NCI-H2227 treated with DMSO at 0.1 percent for 48 hours (cell line): Measurements from ENCODE around the gene TENT4A.

Experiments
- DNase-seq: peaks from one replicate; lab custom pipeline; 2025; lab: John Stamatoyannopoulos, UW

Gene TENT4A

DNA sequence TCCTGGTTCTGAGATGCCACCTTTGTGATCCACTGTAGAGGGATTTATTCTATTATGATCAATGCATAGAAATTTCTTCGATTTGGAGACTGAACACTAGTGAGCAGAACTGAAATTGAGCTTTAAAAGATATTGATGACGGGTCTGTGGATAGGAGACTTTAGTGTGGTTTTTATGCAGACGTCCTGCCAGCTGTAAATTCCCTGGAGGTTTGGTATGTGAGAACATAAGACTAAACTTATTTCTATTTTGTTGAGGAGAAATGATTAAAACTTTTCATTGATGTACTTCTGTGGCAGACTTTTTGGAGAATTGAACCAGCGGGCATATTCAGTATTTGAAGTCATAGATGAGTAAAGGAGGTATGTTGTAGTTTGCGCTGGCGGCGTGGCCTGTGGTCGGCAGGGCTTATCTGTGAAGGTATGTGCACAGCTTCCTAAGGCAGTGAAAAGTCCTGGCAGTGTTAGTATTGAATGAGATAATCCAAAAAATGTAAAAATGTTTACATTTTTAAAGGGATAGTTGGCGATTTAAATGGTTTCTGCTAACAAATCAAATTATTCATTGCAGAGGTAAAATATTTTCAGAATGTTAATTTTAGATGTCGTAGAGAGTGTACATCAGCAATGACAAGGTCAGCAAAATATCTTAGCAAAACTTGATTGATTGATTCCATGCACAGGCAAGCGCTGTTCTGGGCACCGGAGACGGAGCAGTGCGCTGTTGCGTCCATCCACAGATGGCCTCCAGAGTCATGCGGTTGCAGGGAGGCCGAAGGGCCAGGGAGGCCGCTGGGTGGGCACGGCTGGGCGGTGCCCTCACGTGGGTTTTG, 20.4 kb downstream of the TENT4A start:
- no peak for DNase-seq

- DNase-seq, result no peak
Measured at GRCh38 chr5:6734243-6734700, 21.0 kb downstream of the TENT4A start.

GRCh38 chr5:6734781-6735180, 21.5 kb downstream of the TENT4A start:
- DNase-seq, result no peak

DNA sequence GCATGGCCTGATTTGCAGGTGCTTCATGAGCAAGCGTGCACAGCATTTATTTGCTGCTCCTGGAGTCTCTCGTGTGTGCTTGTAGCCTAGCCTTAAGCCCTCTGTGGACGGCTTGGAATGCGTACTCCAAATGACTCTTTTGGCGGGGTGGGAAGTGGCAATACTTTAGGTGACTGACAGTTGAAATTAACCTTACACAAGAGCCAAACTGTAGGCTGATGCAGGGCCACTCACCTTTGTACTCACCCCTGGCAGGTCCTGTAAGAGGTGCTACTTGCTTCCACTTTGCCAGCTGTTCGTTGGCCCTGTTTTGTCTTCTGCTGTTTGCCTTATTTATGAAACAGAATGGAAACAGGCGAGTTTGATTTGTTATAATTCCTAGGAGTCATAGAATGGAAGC, 22.9 kb downstream of the TENT4A start:
- DNase-seq, result no peak

DNA sequence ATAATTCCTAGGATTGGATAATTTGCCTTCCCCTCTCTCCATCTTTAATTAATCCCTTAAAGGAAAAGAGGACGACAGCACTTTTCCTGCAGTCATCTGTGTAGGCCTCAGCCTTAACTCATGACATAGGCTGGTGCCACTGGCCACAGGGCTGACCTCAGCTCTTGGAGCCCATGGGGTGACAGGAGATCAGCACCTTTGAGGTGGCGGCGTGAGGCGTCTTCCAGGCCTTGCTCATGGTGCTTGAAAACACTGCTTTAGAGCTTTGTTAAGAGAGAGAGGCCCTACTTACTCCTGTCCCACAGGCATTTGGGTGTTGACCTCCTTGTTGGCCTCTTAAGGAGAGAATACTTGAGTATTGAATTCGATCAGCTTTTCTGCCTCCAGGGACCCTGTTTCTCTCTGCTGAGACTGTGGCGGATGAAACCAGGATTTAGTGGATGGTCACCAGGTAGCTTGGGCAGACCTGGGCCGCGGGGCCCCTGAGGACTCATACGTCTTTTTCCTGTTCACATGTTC, 23.4 kb downstream of the TENT4A start:
- DNase-seq, result no peak

DNA sequence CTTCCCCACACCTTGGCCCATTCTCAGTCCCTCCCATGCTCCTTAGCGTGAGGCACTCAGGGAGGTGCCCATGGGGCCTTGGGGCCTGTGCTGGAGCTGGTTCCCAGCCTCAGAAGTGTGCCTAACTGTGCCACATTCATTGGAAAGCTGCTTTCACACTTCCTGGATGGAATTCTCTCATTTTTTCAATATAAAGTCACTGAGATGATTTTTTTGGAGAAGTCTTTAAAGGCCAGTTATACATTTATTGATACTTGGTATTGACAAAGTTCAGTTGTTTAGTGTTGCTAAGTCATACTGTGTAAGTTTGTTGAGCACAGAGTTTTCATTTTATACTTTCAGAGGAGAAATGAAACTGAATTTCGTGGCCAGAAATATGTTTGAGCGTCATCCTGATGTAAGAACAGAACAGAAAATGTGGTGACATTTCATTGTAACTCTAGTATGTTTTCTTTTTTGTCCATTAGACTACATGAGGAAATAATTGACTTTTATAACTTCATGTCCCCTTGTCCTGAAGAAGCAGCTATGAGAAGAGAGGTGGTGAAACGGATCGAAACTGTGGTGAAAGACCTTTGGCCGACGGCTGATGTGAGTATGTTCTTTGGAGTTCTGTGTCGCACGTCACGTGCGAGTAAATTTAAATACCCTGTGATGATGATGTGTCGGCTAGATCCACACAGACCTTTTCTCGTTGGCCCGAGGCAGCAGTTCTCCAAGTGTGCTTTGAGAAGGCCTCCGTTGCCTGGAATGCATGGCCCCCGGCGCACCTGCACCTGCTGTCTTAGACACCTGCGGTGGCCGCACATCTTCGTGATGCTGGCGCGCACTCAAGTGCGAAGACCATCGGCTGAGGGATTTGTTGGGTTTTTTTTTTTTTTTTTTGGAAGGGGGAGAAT, 24.1 kb downstream of the TENT4A start:
- no peak for DNase-seq

GRCh38 chr5:6739603-6740002, 26.4 kb downstream of the TENT4A start:
- no peak for DNase-seq

- DNase-seq, result no peak
Measured at GRCh38 chr5:6740586-6741150, 27.4 kb downstream of the TENT4A start.

GRCh38 chr5:6742081-6742758, 29.0 kb downstream of the TENT4A start:
- no peak for DNase-seq

- DNase-seq, result no peak
Measured at GRCh38 chr5:6743161-6743560, 29.9 kb downstream of the TENT4A start.

GRCh38 chr5:6744841-6745705, 31.8 kb downstream of the TENT4A start:
- DNase-seq, result no peak

DNA sequence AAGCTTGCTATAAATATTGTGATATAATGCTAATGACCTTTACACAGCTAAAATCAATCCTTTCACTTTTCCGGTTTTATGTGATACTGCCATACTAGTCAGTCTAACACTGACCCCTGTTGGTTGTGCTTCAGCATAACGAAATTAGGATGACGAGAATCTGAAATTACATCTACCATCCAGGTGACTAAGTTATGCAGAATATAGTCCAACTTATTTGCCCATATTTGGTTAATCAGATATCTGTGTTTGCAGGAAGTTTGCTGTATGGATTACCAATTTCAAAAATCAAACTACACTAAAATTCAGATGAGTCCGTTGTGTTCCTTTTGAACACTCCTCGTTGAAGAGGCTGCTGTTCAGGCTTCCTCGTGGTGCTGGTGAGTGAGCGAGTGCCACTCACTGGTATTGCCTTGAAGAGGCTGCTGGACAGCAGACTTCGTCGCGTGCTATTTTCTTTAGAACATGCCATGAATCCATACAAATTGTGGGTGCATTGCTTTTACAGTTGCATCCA, 32.5 kb downstream of the TENT4A start:
- no peak for DNase-seq

DNA sequence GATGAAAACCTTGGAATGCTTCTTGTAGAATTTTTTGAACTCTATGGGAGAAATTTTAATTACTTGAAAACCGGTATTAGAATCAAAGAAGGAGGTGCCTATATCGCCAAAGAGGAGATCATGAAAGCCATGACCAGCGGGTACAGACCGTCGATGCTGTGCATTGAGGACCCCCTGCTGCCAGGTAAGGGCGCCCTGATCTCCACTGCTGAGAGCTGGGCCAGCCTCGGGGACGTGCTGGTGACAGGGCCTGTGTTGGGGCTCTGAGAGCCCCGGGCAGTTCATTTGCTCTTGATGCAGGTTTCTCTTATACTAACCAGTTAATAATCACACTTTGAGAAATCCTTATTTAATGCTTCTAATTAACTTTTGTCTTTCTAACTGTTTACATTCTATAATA, 33.0 kb downstream of the TENT4A start:
- DNase-seq, result no peak

- DNase-seq, result no peak
Measured at GRCh38 chr5:6747103-6747502, 33.9 kb downstream of the TENT4A start.

DNA sequence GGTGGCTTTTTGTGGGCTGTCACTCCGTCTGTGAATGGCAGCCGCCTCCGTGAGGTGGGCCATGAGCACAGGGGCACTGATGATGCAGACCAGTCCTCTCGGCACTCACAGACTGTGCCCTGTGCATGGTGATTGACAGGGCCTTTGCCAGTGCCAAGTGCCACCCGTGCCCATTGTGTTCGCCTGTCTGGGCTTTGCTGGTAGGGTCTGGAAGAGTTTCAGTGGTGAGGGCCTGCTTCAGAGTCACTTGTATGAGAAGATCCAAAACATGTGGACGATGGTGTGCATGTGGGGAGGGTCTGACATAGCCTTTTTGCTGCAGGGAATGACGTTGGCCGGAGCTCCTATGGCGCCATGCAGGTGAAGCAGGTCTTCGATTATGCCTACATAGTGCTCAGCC, 34.9 kb downstream of the TENT4A start:
- no peak for DNase-seq

DNA sequence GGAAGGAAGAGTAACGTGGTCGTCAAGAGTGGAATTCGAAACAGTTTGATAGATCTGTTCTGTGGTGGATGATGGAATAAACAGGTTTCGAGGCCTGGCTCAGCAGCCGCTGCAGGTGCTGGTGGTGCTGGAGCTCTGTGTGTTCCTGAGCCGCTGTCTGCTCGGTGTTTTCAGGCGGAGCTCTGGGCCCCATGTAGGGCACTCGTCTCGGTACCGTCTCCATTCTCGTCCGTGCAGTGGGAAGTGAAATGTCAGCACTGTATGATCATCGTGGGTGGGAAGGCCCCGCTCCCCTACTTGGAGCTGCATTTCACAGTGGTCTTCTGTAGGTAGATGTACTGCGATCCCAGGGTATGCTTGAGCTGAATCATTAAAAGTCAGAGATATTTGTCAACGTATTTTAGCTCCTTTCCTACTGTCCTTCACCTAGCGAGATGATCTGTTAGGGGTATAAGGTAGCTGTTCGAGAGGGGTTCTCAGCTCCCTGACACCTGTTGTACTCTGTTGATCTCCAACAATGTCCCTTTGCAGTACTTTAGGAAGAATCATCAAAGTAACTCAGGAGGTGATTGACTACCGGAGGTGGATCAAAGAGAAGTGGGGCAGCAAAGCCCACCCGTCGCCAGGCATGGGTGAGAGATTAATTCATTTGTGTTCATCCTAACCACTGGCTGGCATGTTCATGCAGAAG, 35.9 kb downstream of the TENT4A start:
- DNase-seq, result no peak

DNA sequence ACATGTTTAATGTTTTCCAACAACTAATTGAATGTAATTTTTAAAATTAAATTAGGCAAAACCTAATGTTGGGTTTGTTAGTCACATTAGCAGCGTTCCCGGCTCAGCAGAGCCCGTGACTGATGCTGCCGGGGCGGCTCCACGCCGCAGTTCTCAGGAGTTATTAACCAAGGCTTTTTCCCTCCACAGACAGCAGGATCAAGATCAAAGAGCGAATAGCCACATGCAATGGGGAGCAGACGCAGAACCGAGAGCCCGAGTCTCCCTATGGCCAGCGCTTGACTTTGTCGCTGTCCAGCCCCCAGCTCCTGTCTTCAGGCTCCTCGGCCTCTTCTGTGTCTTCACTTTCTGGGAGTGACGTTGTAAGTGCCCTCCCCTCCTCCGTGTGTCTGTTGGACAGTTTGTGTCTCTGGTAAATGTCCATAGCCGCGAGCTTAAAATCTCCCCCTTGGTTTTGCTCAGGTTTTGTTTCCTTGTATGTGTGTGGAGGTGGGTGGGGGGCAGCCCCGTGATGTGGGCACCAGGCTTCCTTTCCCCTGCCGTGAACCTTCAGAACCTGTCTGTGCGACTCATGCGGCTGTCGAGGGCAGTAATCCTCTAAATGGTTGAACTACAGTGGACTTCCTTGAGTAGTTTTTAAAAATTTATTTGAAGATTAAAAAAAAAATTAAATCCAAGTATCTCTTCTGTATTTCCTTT, 37.1 kb downstream of the TENT4A start:
- DNase-seq, result no peak

- no peak for DNase-seq
Measured at GRCh38 chr5:6750951-6751685, 37.9 kb downstream of the TENT4A start.

DNA sequence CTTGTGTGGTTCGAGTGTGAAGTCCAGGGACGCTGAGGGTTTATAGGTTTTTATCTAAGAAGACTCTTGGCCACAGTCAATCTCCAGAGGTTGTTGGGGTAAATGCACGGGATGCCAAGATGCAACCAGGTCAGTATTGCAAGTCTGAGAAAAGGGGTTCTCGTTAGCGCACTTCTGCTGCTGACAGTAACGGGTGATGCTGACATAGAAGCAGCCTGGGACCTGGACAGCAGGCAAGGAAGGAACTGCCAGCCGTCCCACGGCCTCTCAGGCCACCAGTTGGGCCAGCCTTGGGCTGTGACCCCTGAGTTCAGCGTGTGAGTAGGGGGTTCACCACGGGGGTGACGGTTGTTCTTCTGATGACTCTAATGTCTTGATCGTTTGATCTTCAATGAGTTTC, 39.0 kb downstream of the TENT4A start:
- DNase-seq, result no peak
